Naive thymus-derived CD4-positive, alpha-beta T cell (primary cell): Measurements from ENCODE around the gene PTPN1. TPM values are rescaled to one million over a fixed set of nuclear protein-coding genes. Genes with fewer than 3 reads are reported as not detected.

Experiments
- ATAC-seq: fragments of 150-1000 bp; cut with Tn5 transposase; 2 replicates; pipeline ENCODE4 v1.10.0; 2021; ENCODE audit warnings: mild to moderate bottlenecking, moderate library complexity
- CTCF ChIA-PET: fragments of 350-600 bp; sonication (Branson Sonifier 250); formaldehyde crosslinking; loops from one replicate; lab custom pipeline; 2021; ENCODE audit warnings: antibody characterized with exemption; lab: Charles Lee
- POLR2A ChIA-PET: fragments of 350-600 bp; sonication (Branson Sonifier 250); formaldehyde crosslinking; loops from one replicate; lab custom pipeline; 2021; ENCODE audit warnings: antibody characterized with exemption, inconsistent platforms; lab: Charles Lee
- DNase-seq, 9 donors: peaks; one replicate each; pipeline versions ENCODE4 v3.0.0 to v3.0.0-alpha.2; 2020 to 2022; ENCODE audit warnings: mixed read lengths in 1 of 9
- H3K27ac ChIP-seq: one replicate; pipeline ENCODE4 v1.7.0; 2013; ENCODE audit warnings: mild to moderate bottlenecking, low read depth, low read length, moderate library complexity
- H3K27me3 ChIP-seq, 2 donors: one replicate each; pipeline ENCODE4 v1.7.0; 2013; ENCODE audit warnings: low read length in 2 of 2, mild to moderate bottlenecking in 2 of 2, moderate library complexity in 2 of 2; ENCODE audit not compliant: control insufficient read depth in 2 of 2, insufficient read depth in 2 of 2
- H3K36me3 ChIP-seq, 3 experiments: 1 replicate in 2 of 3; 2 replicates in 1 of 3; pipeline ENCODE4 v1.7.0; 2013; ENCODE audit warnings: low read length in 3 of 3, mild to moderate bottlenecking in 3 of 3, moderate library complexity in 1 of 3; ENCODE audit not compliant: insufficient read depth in 3 of 3, control insufficient read depth in 2 of 3
- H3K4me1 ChIP-seq, 2 donors: one replicate each; pipeline ENCODE4 v1.7.0; 2013; ENCODE audit warnings: low read length in 2 of 2, mild to moderate bottlenecking in 2 of 2, moderate library complexity in 1 of 2; ENCODE audit not compliant: control insufficient read depth in 2 of 2, insufficient read depth in 2 of 2
- H3K4me3 ChIP-seq: 2 replicates; pipeline ENCODE4 v1.7.0; 2013; ENCODE audit warnings: mild to moderate bottlenecking, low read length
- H3K9me3 ChIP-seq, 3 experiments: 1 replicate in 2 of 3; 2 replicates in 1 of 3; pipeline ENCODE4 v1.7.0; 2013; ENCODE audit warnings: low read length in 3 of 3; ENCODE audit not compliant: control insufficient read depth in 2 of 3
- H3K27ac Mint-ChIP-seq, 9 donors: one replicate each; pipeline ENCODE4 v1.8.0; 2020 to 2022; ENCODE audit warnings: mixed read lengths in 9 of 9, mild to moderate bottlenecking in 8 of 9, moderate library complexity in 5 of 9, inconsistent platforms in 2 of 9
- H3K27me3 Mint-ChIP-seq, 5 donors: one replicate each; pipeline ENCODE4 v1.8.0; 2021 to 2022; ENCODE audit warnings: mixed read lengths in 5 of 5, mild to moderate bottlenecking in 1 of 5
- H3K36me3 Mint-ChIP-seq, 5 donors: one replicate each; pipeline ENCODE4 v1.8.0; 2020 to 2022; ENCODE audit warnings: mixed read lengths in 5 of 5, mild to moderate bottlenecking in 3 of 5, inconsistent platforms in 1 of 5
- H3K4me1 Mint-ChIP-seq, 7 donors: one replicate each; pipeline ENCODE4 v1.8.0; 2020 to 2022; ENCODE audit warnings: mixed read lengths in 7 of 7, mild to moderate bottlenecking in 3 of 7, inconsistent platforms in 1 of 7
- H3K4me3 Mint-ChIP-seq, 10 donors: one replicate each; pipeline ENCODE4 v1.8.0; 2020 to 2022; ENCODE audit warnings: mild to moderate bottlenecking in 10 of 10, mixed read lengths in 10 of 10, moderate library complexity in 6 of 10, inconsistent platforms in 2 of 10
- H3K9me3 Mint-ChIP-seq, 11 donors: one replicate each; pipeline ENCODE4 v1.8.0; 2020 to 2022; ENCODE audit warnings: mixed read lengths in 11 of 11, mild to moderate bottlenecking in 4 of 11, inconsistent platforms in 1 of 11, moderate library complexity in 1 of 11
- intact Hi-C, 2 donors: fragments of 100-400 bp; cut with micrococcal nuclease; formaldehyde crosslinking; loops; one replicate each; pipeline ENCODE4 v1.15.1; 2023
- polyA plus RNA-seq, 2 donors: library from polyadenylated mRNA; unstranded; fragments of 300-500 nt; fragmentation: Illumina TruSeq; gene quantifications; one replicate each; pipeline ENCODE4 v1.2.3, GENCODE V29; 2021
- total RNA-seq, 6 experiments: library from RNA in 5 of 6; stranded (reverse) in 5 of 6; gene quantifications; 1 replicate in 5 of 6; 2 replicates in 1 of 6; pipeline ENCODE4 v1.2.3 and lab custom pipeline; 2021 to 2026

The PTPN1 gene
- total and polyA plus RNA-seq, 7 experiments from 2014 or later = 30.4 to 80.5 (median 59.7) TPM

GRCh38 chr20:50578061-50578777, 68.0 kb downstream of the PTPN1 start:
- H3K4me1 Mint-ChIP-seq = peaks cover 7 to 22% (median 15%) of the 10 kb centered on the region in 7 donors
- no peak for DNase-seq
- H3K27ac Mint-ChIP-seq = peak overlapping the region in 3 of 9 donors; percentile 6 to 39 (median 26)
- no peaks in the 10 kb centered on the region for H3K4me1 ChIP-seq
- no peak for ATAC-seq
- no peak overlapping the region for H3K4me3 Mint-ChIP-seq
- H3K27me3 ChIP-seq = no peaks in the 10 kb centered on the region
- POLR2A ChIA-PET = interaction anchor here (8.4 kb wide), 1 partner anchor 67 kb away, joined by 45 read pairs; the partner anchor contains the start of gene PTPN1
- no peak overlapping the region for H3K27ac ChIP-seq
- H3K9me3 ChIP-seq = no peaks in the 10 kb centered on the region
- peaks cover 10 to 53% (median 30%) of the 10 kb centered on the region in 5 donors for H3K36me3 Mint-ChIP-seq
- CTCF ChIA-PET = interaction anchor here (0.6 to 7.1 kb wide), 4 partner anchors 10 to 463 kb away, joined by 3 to 67 read pairs (median 3); no protein-coding TSS in a partner anchor
- H3K9me3 Mint-ChIP-seq = no peaks in the 10 kb centered on the region
- H3K4me3 ChIP-seq = no peak overlapping the region
- H3K27me3 Mint-ChIP-seq = no peaks in the 10 kb centered on the region
- peaks cover 32 to 92% (median 38%) of the 10 kb centered on the region in 3 experiments for H3K36me3 ChIP-seq
- intact Hi-C loops = no loop called here

GRCh38 chr20:50578778-50579165, 68.6 kb downstream of the PTPN1 start:
- H3K36me3 Mint-ChIP-seq = peaks cover 14 to 54% (median 30%) of the 10 kb centered on the region in 5 donors
- peak overlapping the region in 1 of 9 donors; percentile 59 for H3K27ac Mint-ChIP-seq
- H3K36me3 ChIP-seq = peaks cover 36 to 94% (median 38%) of the 10 kb centered on the region in 3 experiments
- ATAC-seq (no peak), DNase-seq (no peak)
- H3K4me3 Mint-ChIP-seq = no peak overlapping the region
- no peaks in the 10 kb centered on the region for H3K27me3 Mint-ChIP-seq
- peaks cover 6 to 21% (median 11%) of the 10 kb centered on the region in 7 donors for H3K4me1 Mint-ChIP-seq
- intact Hi-C loops = no loop called here
- H3K27me3 ChIP-seq = no peaks in the 10 kb centered on the region
- H3K9me3 ChIP-seq = no peaks in the 10 kb centered on the region
- CTCF ChIA-PET = interaction anchor here (0.6 to 1.9 kb wide), 8 partner anchors 9 to 463 kb away, joined by 3 to 6 read pairs (median 4); no protein-coding TSS in a partner anchor
- H3K4me3 ChIP-seq = no peak overlapping the region
- POLR2A ChIA-PET = no interaction called here
- H3K4me1 ChIP-seq = no peaks in the 10 kb centered on the region
- H3K27ac ChIP-seq = no peak overlapping the region
- H3K9me3 Mint-ChIP-seq = no peaks in the 10 kb centered on the region

- Histone ChIP-seq H3K27me3 (no peaks in the 10 kb centered on the region), H3K9me3 (no peaks in the 10 kb centered on the region), H3K36me3 (peaks cover 36 to 93% (median 37%) of the 10 kb centered on the region in 3 experiments), H3K4me3 (no peak overlapping the region), H3K27ac (no peak overlapping the region), H3K4me1 (no peaks in the 10 kb centered on the region)
- peaks cover 6 to 19% (median 7%) of the 10 kb centered on the region in 7 donors for H3K4me1 Mint-ChIP-seq
- POLR2A ChIA-PET = no interaction called here
- H3K9me3 Mint-ChIP-seq = no peaks in the 10 kb centered on the region
- no peaks in the 10 kb centered on the region for H3K27me3 Mint-ChIP-seq
- ATAC-seq = no peak
- no peak for DNase-seq
- H3K4me3 Mint-ChIP-seq = no peak overlapping the region
- peaks cover 14 to 47% (median 26%) of the 10 kb centered on the region in 5 donors for H3K36me3 Mint-ChIP-seq
- peak overlapping the region in 5 of 9 donors; percentile 21 to 73 (median 46) for H3K27ac Mint-ChIP-seq
- intact Hi-C loops = no loop called here
- CTCF ChIA-PET = interaction anchor here (0.7 to 1.9 kb wide), 9 partner anchors 9 to 119 kb away, joined by 3 to 6 read pairs (median 3); no protein-coding TSS in a partner anchor
Measured at GRCh38 chr20:50579511-50579910, 69.3 kb downstream of the PTPN1 start.

GRCh38 chr20:50580016-50580747, 70.0 kb downstream of the PTPN1 start:
- ATAC-seq = peak; percentile 64
- peaks cover 14 to 45% (median 23%) of the 10 kb centered on the region in 5 donors for H3K36me3 Mint-ChIP-seq
- POLR2A ChIA-PET = no interaction called here

GRCh38 chr20:50580842-50581544, 70.8 kb downstream of the PTPN1 start:
- Mint-ChIP-seq H3K27me3 (no peaks in the 10 kb centered on the region), H3K27ac (peak overlapping the region in 2 of 9 donors; percentile 28 to 50), H3K9me3 (no peaks in the 10 kb centered on the region), H3K36me3 (peaks cover 14 to 42% (median 20%) of the 10 kb centered on the region in 5 donors), H3K4me3 (no peak overlapping the region), H3K4me1 (peaks cover 0 to 9% (median 2%) of the 10 kb centered on the region in 7 donors)
- Histone ChIP-seq H3K4me1 (no peaks in the 10 kb centered on the region), H3K36me3 (peaks cover 30 to 93% (median 30%) of the 10 kb centered on the region in 3 experiments), H3K27ac (no peak overlapping the region), H3K27me3 (no peaks in the 10 kb centered on the region), H3K4me3 (no peak overlapping the region), H3K9me3 (no peaks in the 10 kb centered on the region)
- no peak for DNase-seq
- POLR2A ChIA-PET = no interaction called here
- intact Hi-C loops = loop anchor here (1.0 to 2.0 kb wide), 4 partner anchors 103 to 395 kb away; partner anchors contain the start of gene CEBPB (in 1 of the 2)
- CTCF ChIA-PET = interaction anchor here (1.9 kb wide), 1 partner anchor 79 kb away, joined by 6 read pairs; no protein-coding TSS in a partner anchor
- no peak for ATAC-seq

More at GRCh38 chr20:50580016-50580747, 70.0 kb downstream of the PTPN1 start:
- Histone ChIP-seq H3K27ac (no peak overlapping the region), H3K9me3 (no peaks in the 10 kb centered on the region), H3K4me1 (no peaks in the 10 kb centered on the region), H3K27me3 (no peaks in the 10 kb centered on the region), H3K36me3 (peaks cover 30 to 91% (median 30%) of the 10 kb centered on the region in 3 experiments), H3K4me3 (no peak overlapping the region)
- intact Hi-C loops = loop anchor here (1.0 to 2.0 kb wide), 4 partner anchors 102 to 394 kb away; partner anchors contain the start of gene CEBPB (in 1 of the 2)
- Mint-ChIP-seq H3K27ac (peak overlapping the region in 6 of 9 donors; percentile 28 to 73 (median 46)), H3K4me3 (no peak overlapping the region), H3K27me3 (no peaks in the 10 kb centered on the region), H3K4me1 (peaks cover 0 to 12% (median 4%) of the 10 kb centered on the region in 7 donors), H3K9me3 (no peaks in the 10 kb centered on the region)
- peak in 6 of 9 donors; percentile 25 to 50 (median 43) for DNase-seq
- CTCF ChIA-PET = interaction anchor here (0.6 to 1.9 kb wide), 6 partner anchors 10 to 458 kb away, joined by 3 to 6 read pairs (median 4); no protein-coding TSS in a partner anchor
